Liver (tissue), 9 donors: Measurements from ENCODE around the gene NKX2-3. TPM values are rescaled to one million over a fixed set of nuclear protein-coding genes. Genes with fewer than 3 reads are reported as not detected.

ENCODE experiments used
- DNase-seq: peaks from one replicate; pipeline ENCODE4 v3.0.0-alpha.2; 2017; ENCODE audit warnings: low spot score
- H3K27ac ChIP-seq, 2 donors: one replicate each; pipeline ENCODE4 v1.7.0; 2013; ENCODE audit warnings: inconsistent platforms in 2 of 2, low read length in 2 of 2, control low read depth in 1 of 2, low read depth in 1 of 2, mild to moderate bottlenecking in 1 of 2
- H3K27me3 ChIP-seq, 4 donors: one replicate each; pipeline versions ENCODE4 v1.6.1 to v1.7.0; 2013; ENCODE audit warnings: low read length in 3 of 4, inconsistent platforms in 1 of 4, mild to moderate bottlenecking in 1 of 4, moderate library complexity in 1 of 4; ENCODE audit not compliant: control insufficient read depth in 4 of 4, insufficient read depth in 4 of 4
- H3K36me3 ChIP-seq, 4 donors: one replicate each; pipeline versions ENCODE4 v1.6.1 to v1.7.0; 2013; ENCODE audit warnings: low read length in 3 of 4, mild to moderate bottlenecking in 3 of 4, low read depth in 1 of 4, moderate library complexity in 1 of 4; ENCODE audit not compliant: control insufficient read depth in 4 of 4, insufficient read depth in 3 of 4
- H3K4me1 ChIP-seq, 4 donors: one replicate each; pipeline versions ENCODE4 v1.6.1 to v1.7.0; 2013; ENCODE audit warnings: low read length in 3 of 4, mild to moderate bottlenecking in 3 of 4, moderate library complexity in 1 of 4; ENCODE audit not compliant: control insufficient read depth in 4 of 4, insufficient read depth in 4 of 4
- H3K4me3 ChIP-seq, 3 donors: one replicate each; pipeline versions ENCODE4 v1.6.1 to v1.7.0; 2013; ENCODE audit warnings: low read length in 3 of 3, control low read depth in 1 of 3, low read depth in 1 of 3, mild to moderate bottlenecking in 1 of 3
- H3K9ac ChIP-seq, 2 donors: one replicate each; pipeline ENCODE4 v1.7.0; 2013; ENCODE audit warnings: low read length in 2 of 2, mild to moderate bottlenecking in 2 of 2, moderate library complexity in 2 of 2, control low read depth in 1 of 2, low read depth in 1 of 2
- H3K9me3 ChIP-seq, 4 donors: one replicate each; pipeline versions ENCODE4 v1.6.1 to v1.7.0; 2013; ENCODE audit warnings: low read length in 3 of 4; ENCODE audit not compliant: control insufficient read depth in 4 of 4
- ATF3 ChIP-seq: IDR thresholded peaks from 2 replicates; pipeline ENCODE4 v1.6.1; 2016; ENCODE audit warnings: antibody characterized with exemption
- CTCF ChIP-seq: fragments of 150-350 bp; IDR thresholded peaks from 2 replicates; pipeline ENCODE4 v1.5.1; 2017; ENCODE audit warnings: improper control_type of control experiment, low read depth, low read length; ENCODE audit not compliant: missing input control
- EGR1 ChIP-seq, 2 donors: IDR thresholded peaks; 2 replicates each; pipeline ENCODE4 v1.6.1; 2016 to 2018; ENCODE audit warnings: antibody characterized with exemption in 2 of 2, low read depth in 2 of 2
- FOXA1 ChIP-seq: IDR thresholded peaks from 2 replicates; pipeline ENCODE4 v1.6.1; 2016; ENCODE audit warnings: antibody characterized with exemption
- FOXA2 ChIP-seq: IDR thresholded peaks from 2 replicates; pipeline ENCODE4 v1.6.1; 2016; ENCODE audit warnings: antibody characterized with exemption
- GABPA ChIP-seq, 2 donors: IDR thresholded peaks in 1 of 2; conservative IDR thresholded peaks in 1 of 2; 2 replicates each; pipeline ENCODE4 v1.6.1; 2016; ENCODE audit warnings: antibody characterized with exemption in 2 of 2, mild to moderate bottlenecking in 1 of 2, moderate library complexity in 1 of 2
- HNF4A ChIP-seq, 2 donors: conservative IDR thresholded peaks; 2 replicates each; pipeline ENCODE4 v1.6.1; 2016; ENCODE audit warnings: antibody characterized with exemption in 2 of 2, mild to moderate bottlenecking in 2 of 2
- HNF4G ChIP-seq: IDR thresholded peaks from 2 replicates; pipeline ENCODE4 v1.6.1; 2016; ENCODE audit warnings: antibody characterized with exemption
- JUND ChIP-seq, 2 donors: IDR thresholded peaks; 2 replicates each; pipeline ENCODE4 v1.6.1; 2016; ENCODE audit warnings: antibody characterized with exemption in 2 of 2
- MAX ChIP-seq: IDR thresholded peaks from 2 replicates; pipeline ENCODE4 v1.6.1; 2016; ENCODE audit warnings: antibody characterized with exemption
- NR2F2 ChIP-seq: IDR thresholded peaks from 2 replicates; pipeline ENCODE4 v1.6.1; 2016; ENCODE audit warnings: antibody characterized with exemption
- RAD21 ChIP-seq, 2 donors: IDR thresholded peaks; 2 replicates each; pipeline ENCODE4 v1.6.1; 2016; ENCODE audit warnings: antibody characterized with exemption in 2 of 2, mild to moderate bottlenecking in 2 of 2
- REST ChIP-seq: IDR thresholded peaks from 2 replicates; pipeline ENCODE4 v1.6.1; 2016; ENCODE audit warnings: antibody characterized with exemption, mild to moderate bottlenecking
- RXRA ChIP-seq, 2 donors: IDR thresholded peaks; 2 replicates each; pipeline ENCODE4 v1.6.1; 2017 to 2018; ENCODE audit warnings: antibody characterized with exemption in 2 of 2, mild to moderate bottlenecking in 1 of 2
- SP1 ChIP-seq: IDR thresholded peaks from 2 replicates; pipeline ENCODE4 v1.6.1; 2018; ENCODE audit warnings: antibody characterized with exemption, mild to moderate bottlenecking
- TAF1 ChIP-seq: conservative IDR thresholded peaks from 2 replicates; pipeline ENCODE4 v1.6.1; 2016; ENCODE audit warnings: antibody characterized with exemption, mild to moderate bottlenecking
- YY1 ChIP-seq: IDR thresholded peaks from 2 replicates; pipeline ENCODE4 v1.6.1; 2016; ENCODE audit warnings: antibody characterized with exemption, mild to moderate bottlenecking
- ZBTB33 ChIP-seq: IDR thresholded peaks from 2 replicates; pipeline ENCODE4 v1.6.1; 2016; ENCODE audit warnings: antibody characterized with exemption
- polyA plus RNA-seq, 2 donors: library from polyadenylated mRNA; stranded (reverse) in 1 of 2; unstranded in 1 of 2; fragments of 200-250 nt in 1 of 2; fragments of >200 nt in 1 of 2; fragmentation: Nextera tagmentation in 1 of 2; extraction: Ambion mirVana in 1 of 2; gene quantifications; one replicate each; pipeline versions ENCODE4 v1.2.1 to v1.2.3, GENCODE V29; 2013 to 2015
- total RNA-seq, 2 donors: library from RNA; depleted of rRNA; stranded (reverse); fragments of >200 nt; gene quantifications; one replicate each; pipeline ENCODE4 v1.2.3, GENCODE V29; 2014
- donor health status: healthy.
- donor health status: healthy.
- donor health status: healthy.
- donor health status: healthy.
- donor health status: healthy.

NKX2-3 gene
- total and polyA plus RNA-seq, 4 donors, result 0.06 to 0.09 TPM; not detected in 2

GRCh38 chr10:99525897-99526296, 6.8 kb upstream of the NKX2-3 start:
- DNase-seq, result no peak
- no peak for TF ChIP-seq RAD21 (IDR thresholded peaks at IDR 0.05)
- TF ChIP-seq EGR1 (IDR thresholded peaks at IDR 0.05; ENCODE audit: low read depth in 2 of 2), result no peak
- no peak for TF ChIP-seq FOXA2
- no peak for TF ChIP-seq TAF1
- no peak for TF ChIP-seq NR2F2
- TF ChIP-seq ATF3, result no peak
- TF ChIP-seq FOXA1, result no peak
- no peak for TF ChIP-seq GABPA (IDR thresholded peaks at IDR 0.05 in 1 of 2, conservative IDR thresholded peaks at IDR 0.05 in 1 of 2)
- no peak for TF ChIP-seq SP1
- no peak for TF ChIP-seq HNF4A (conservative IDR thresholded peaks at IDR 0.05)
- no peak for TF ChIP-seq CTCF
- no peak for TF ChIP-seq ZBTB33
- TF ChIP-seq MAX, result no peak
- no peak for TF ChIP-seq HNF4G
- TF ChIP-seq REST, result no peak
- TF ChIP-seq YY1, result no peak
- no peak for TF ChIP-seq JUND (IDR thresholded peaks at IDR 0.05)
- TF ChIP-seq RXRA (IDR thresholded peaks at IDR 0.05), result no peak
- peaks cover 0 to 20% (median 6%) of the 10 kb centered on the region in 4 donors for H3K4me1 ChIP-seq
- H3K27ac ChIP-seq, result no peak overlapping the region
- peaks cover 14 to 55% (median 28%) of the 10 kb centered on the region in 4 donors for H3K27me3 ChIP-seq
- H3K36me3 ChIP-seq, result no peaks in the 10 kb centered on the region
- H3K9me3 ChIP-seq, result no peaks in the 10 kb centered on the region
- no peak overlapping the region for H3K4me3 ChIP-seq
- no peak overlapping the region for H3K9ac ChIP-seq
